ENCODE data around the gene VSTM2B.

VSTM2B gene

GRCh38 chr19:29510701-29511265, 15.0 kb upstream of the VSTM2B start:
- Histone ChIP-seq H3K4me3 (ENCODE audit: low read length) (no peak overlapping the region), H3K4me2 (ENCODE audit: low read depth, low read length) (no peak overlapping the region), H3K9ac (ENCODE audit: low read length) (no peak overlapping the region), H3K79me2 (ENCODE audit: low read length) (no peaks in the 10 kb centered on the region), H3K27ac (ENCODE audit: low read length) (no peak overlapping the region), H3K36me3 (replicated peaks; ENCODE audit: insufficient read depth, low read length) (no peaks in the 10 kb centered on the region), H2AFZ (ENCODE audit: low read length) (no peak overlapping the region), H3K4me1 (ENCODE audit: low read length) (no peaks in the 10 kb centered on the region), H4K20me1 (ENCODE audit: insufficient read depth, low read length) (no peaks in the 10 kb centered on the region), H3F3A (ENCODE audit: insufficient read depth, low read length) (no peaks in the 10 kb centered on the region), H3K27me3 (replicated peaks; ENCODE audit: insufficient read depth, low read length) (peaks cover 19% of the 10 kb centered on the region), H3K9me3 (replicated peaks; ENCODE audit: insufficient read depth, low read length) (no peaks in the 10 kb centered on the region), H3K9me2 (replicated peaks; ENCODE audit: insufficient read depth, low read length) (no peaks in the 10 kb centered on the region)
- DNase-seq: no peak
- TF ChIP-seq EZH2phosphoT487 (IDR thresholded peaks at IDR 0.05; ENCODE audit: low read length): no peak
- no peak for TF ChIP-seq CTCF (IDR thresholded peaks at IDR 0.05; ENCODE audit: low read length)
- no peak for TF ChIP-seq EZH2 (optimal IDR thresholded peaks at IDR 0.05; ENCODE audit: low read depth, low read length)

GRCh38 chr19:29511768-29512167, 14.0 kb upstream of the VSTM2B start:
- H3K4me2 ChIP-seq (ENCODE audit: low read depth, low read length): no peak overlapping the region
- peaks cover 25% of the 10 kb centered on the region for H3K27me3 ChIP-seq (replicated peaks; ENCODE audit: insufficient read depth, low read length)
- no peak overlapping the region for H3K27ac ChIP-seq (ENCODE audit: low read length)
- no peak for TF ChIP-seq EZH2phosphoT487 (IDR thresholded peaks at IDR 0.05; ENCODE audit: low read length)
- no peak for TF ChIP-seq EZH2 (optimal IDR thresholded peaks at IDR 0.05; ENCODE audit: low read depth, low read length)
- no peak for TF ChIP-seq CTCF (IDR thresholded peaks at IDR 0.05; ENCODE audit: low read length)
- no peak overlapping the region for H3K9ac ChIP-seq (ENCODE audit: low read length)
- H3K9me3 ChIP-seq (replicated peaks; ENCODE audit: insufficient read depth, low read length): no peaks in the 10 kb centered on the region
- no peaks in the 10 kb centered on the region for H4K20me1 ChIP-seq (ENCODE audit: insufficient read depth, low read length)
- H2AFZ ChIP-seq (ENCODE audit: low read length): no peak overlapping the region
- H3K4me1 ChIP-seq (ENCODE audit: low read length): no peaks in the 10 kb centered on the region
- no peak for DNase-seq
- H3K4me3 ChIP-seq (ENCODE audit: low read length): no peak overlapping the region
- H3K79me2 ChIP-seq (ENCODE audit: low read length): no peaks in the 10 kb centered on the region
- no peaks in the 10 kb centered on the region for H3K9me2 ChIP-seq (replicated peaks; ENCODE audit: insufficient read depth, low read length)
- no peaks in the 10 kb centered on the region for H3K36me3 ChIP-seq (replicated peaks; ENCODE audit: insufficient read depth, low read length)
- H3F3A ChIP-seq (ENCODE audit: insufficient read depth, low read length): no peaks in the 10 kb centered on the region

GRCh38 chr19:29512748-29513147, 13.0 kb upstream of the VSTM2B start:
- Histone ChIP-seq H3K4me2 (ENCODE audit: low read depth, low read length) (no peak overlapping the region), H4K20me1 (ENCODE audit: insufficient read depth, low read length) (no peaks in the 10 kb centered on the region)

More at GRCh38 chr19:29512748-29513147, 13.0 kb upstream of the VSTM2B start:
- no peaks in the 10 kb centered on the region for H3K9me2 ChIP-seq (replicated peaks; ENCODE audit: insufficient read depth, low read length)
- no peak overlapping the region for H3K27ac ChIP-seq (ENCODE audit: low read length)
- no peak for DNase-seq
- no peaks in the 10 kb centered on the region for H3K4me1 ChIP-seq (ENCODE audit: low read length)
- H3K9me3 ChIP-seq (replicated peaks; ENCODE audit: insufficient read depth, low read length): no peaks in the 10 kb centered on the region
- H3K27me3 ChIP-seq (replicated peaks; ENCODE audit: insufficient read depth, low read length): peaks cover 24% of the 10 kb centered on the region
- no peak overlapping the region for H3K4me3 ChIP-seq (ENCODE audit: low read length)
- H3K9ac ChIP-seq (ENCODE audit: low read length): no peak overlapping the region
- H2AFZ ChIP-seq (ENCODE audit: low read length): no peak overlapping the region
- no peak for TF ChIP-seq EZH2 (optimal IDR thresholded peaks at IDR 0.05; ENCODE audit: low read depth, low read length)
- TF ChIP-seq EZH2phosphoT487 (IDR thresholded peaks at IDR 0.05; ENCODE audit: low read length): no peak
- no peak for TF ChIP-seq CTCF (IDR thresholded peaks at IDR 0.05; ENCODE audit: low read length)
- no peaks in the 10 kb centered on the region for H3F3A ChIP-seq (ENCODE audit: insufficient read depth, low read length)
- H3K79me2 ChIP-seq (ENCODE audit: low read length): no peaks in the 10 kb centered on the region
- no peaks in the 10 kb centered on the region for H3K36me3 ChIP-seq (replicated peaks; ENCODE audit: insufficient read depth, low read length)
